Left renal cortex interstitium (tissue), 4 donors: ENCODE data around the gene SLC25A10. TPM values are rescaled to one million over a fixed set of nuclear protein-coding genes. Genes with fewer than 3 reads are reported as not detected.

ENCODE experiments used
- DNase-seq, 4 donors: peaks; one replicate each; pipeline ENCODE4 v3.0.0-alpha.2; 2013; ENCODE audit warnings: low read depth in 4 of 4, low spot score in 2 of 4, missing footprints in 1 of 4
- polyA plus RNA-seq, 4 donors: library from polyadenylated mRNA; unstranded; fragments of 120-200 nt; gene quantifications; one replicate each; pipeline ENCODE4 v1.2.1, GENCODE V29; 2013; ENCODE audit not compliant: insufficient read length in 4 of 4

Gene SLC25A10
- polyA plus RNA-seq, 4 donors, result 11.7 to 22.9 (median 20.5) TPM

- no peak for DNase-seq
Measured at GRCh38 chr17:81705518-81706231, 6.4 kb upstream of the SLC25A10 start.

- no peak for DNase-seq
Measured at GRCh38 chr17:81706232-81706611, 5.9 kb upstream of the SLC25A10 start.

GRCh38 chr17:81706757-81707624 is 5.1 kb upstream of the SLC25A10 start:
- DNase-seq, result no peak

GRCh38 chr17:81707725-81708646 is 4.1 kb upstream of the SLC25A10 start:
- DNase-seq, result no peak

- no peak for DNase-seq
Measured at GRCh38 chr17:81708739-81709185, 3.3 kb upstream of the SLC25A10 start.

- no peak for DNase-seq
Measured at GRCh38 chr17:81710514-81711308, 1.4 kb upstream of the SLC25A10 start.

GRCh38 chr17:81712468-81713003 is 452 bp downstream of the SLC25A10 start:
- no peak for DNase-seq

- no peak for DNase-seq
Measured at GRCh38 chr17:81713004-81713555, 996 bp downstream of the SLC25A10 start.

- DNase-seq, result no peak
Measured at GRCh38 chr17:81713556-81714411, 1.7 kb downstream of the SLC25A10 start.

- DNase-seq, result no peak
Measured at GRCh38 chr17:81714412-81715106, 2.5 kb downstream of the SLC25A10 start.

- DNase-seq, result no peak
Measured at GRCh38 chr17:81715107-81715871, 3.2 kb downstream of the SLC25A10 start.

- no peak for DNase-seq
Measured at GRCh38 chr17:81715872-81716673, 4.0 kb downstream of the SLC25A10 start.

GRCh38 chr17:81716674-81716996 is 4.6 kb downstream of the SLC25A10 start:
- no peak for DNase-seq

- no peak for DNase-seq
Measured at GRCh38 chr17:81717049-81717765, 5.1 kb downstream of the SLC25A10 start.

- DNase-seq, result no peak
Measured at GRCh38 chr17:81717766-81718089, 5.6 kb downstream of the SLC25A10 start.
